ENCODE measurements around the gene TOP3A.

Gene TOP3A

DNA sequence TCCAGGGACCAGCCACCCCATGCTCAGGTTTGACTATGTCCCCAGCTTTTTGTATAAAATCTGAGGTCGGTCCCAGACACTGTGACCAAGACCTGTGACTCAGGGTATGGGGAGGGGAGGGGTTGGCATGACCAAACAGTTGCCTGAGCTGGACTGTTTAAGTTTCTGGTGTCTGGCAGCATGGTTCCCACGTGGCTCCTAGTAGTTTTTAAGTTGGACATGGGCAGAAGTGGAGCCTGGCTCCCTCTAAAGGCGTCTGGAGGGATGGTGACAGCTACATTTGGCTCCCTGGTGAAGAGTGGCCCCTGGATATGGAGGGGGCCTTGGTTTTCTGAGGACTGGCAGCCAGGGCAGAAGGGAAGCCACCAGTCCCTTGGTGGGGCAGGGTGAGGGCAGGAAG lies 8.2 kb upstream of the TOP3A start:
- no peaks in the 10 kb centered on the region for H3K9me3 ChIP-seq (ENCODE audit: control insufficient read depth in 1 of 2, low read length in 2 of 2)

DNA sequence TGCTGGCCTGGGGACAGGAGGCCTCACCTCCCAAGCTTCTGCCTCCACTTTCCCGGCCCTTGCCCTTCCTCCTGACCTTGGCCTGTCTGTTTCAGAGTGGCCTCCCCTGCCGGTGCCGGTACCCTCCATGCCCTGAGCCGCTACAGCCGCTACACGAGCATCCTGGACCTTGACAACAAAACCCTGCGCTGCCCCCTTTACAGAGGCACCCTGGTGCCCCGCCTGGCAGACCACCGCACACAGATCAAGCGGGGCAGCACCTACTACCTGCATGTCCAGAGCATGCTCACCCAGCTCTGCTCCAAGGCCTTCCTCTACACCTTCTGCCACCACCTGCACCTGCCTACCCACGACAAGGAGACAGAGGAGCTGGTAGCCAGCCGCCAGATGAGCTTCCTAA lies 7.7 kb upstream of the TOP3A start:
- H3K4me3 ChIP-seq (ENCODE audit: low read depth in 1 of 2, low read length in 2 of 2) = no peak overlapping the region
- no peaks in the 10 kb centered on the region for H3K9me3 ChIP-seq (ENCODE audit: control insufficient read depth in 1 of 2, low read length in 2 of 2)
- H3K4me1 ChIP-seq (ENCODE audit: control insufficient read depth in 1 of 2, insufficient read depth in 2 of 2, low read length in 2 of 2) = peaks cover 12 to 36% of the 10 kb centered on the region in 2 donors
- H3K27me3 ChIP-seq (ENCODE audit: low read depth, low read length) = no peaks in the 10 kb centered on the region
- H3K27ac ChIP-seq (ENCODE audit: low read length) = no peak overlapping the region
- H3K36me3 ChIP-seq (ENCODE audit: control insufficient read depth in 1 of 2, insufficient read depth in 2 of 2, low read length in 2 of 2) = peaks cover 43 to 77% of the 10 kb centered on the region in 2 donors

More for the DNA sequence above, 8.2 kb upstream of the TOP3A start:
- peaks cover 7 to 32% of the 10 kb centered on the region in 2 donors for H3K4me1 ChIP-seq (ENCODE audit: control insufficient read depth in 1 of 2, insufficient read depth in 2 of 2, low read length in 2 of 2)
- no peak overlapping the region for H3K27ac ChIP-seq (ENCODE audit: low read length)
- no peaks in the 10 kb centered on the region for H3K27me3 ChIP-seq (ENCODE audit: low read depth, low read length)
- H3K4me3 ChIP-seq (ENCODE audit: low read depth in 1 of 2, low read length in 2 of 2) = no peak overlapping the region
- peaks cover 39 to 75% of the 10 kb centered on the region in 2 donors for H3K36me3 ChIP-seq (ENCODE audit: control insufficient read depth in 1 of 2, insufficient read depth in 2 of 2, low read length in 2 of 2)

DNA sequence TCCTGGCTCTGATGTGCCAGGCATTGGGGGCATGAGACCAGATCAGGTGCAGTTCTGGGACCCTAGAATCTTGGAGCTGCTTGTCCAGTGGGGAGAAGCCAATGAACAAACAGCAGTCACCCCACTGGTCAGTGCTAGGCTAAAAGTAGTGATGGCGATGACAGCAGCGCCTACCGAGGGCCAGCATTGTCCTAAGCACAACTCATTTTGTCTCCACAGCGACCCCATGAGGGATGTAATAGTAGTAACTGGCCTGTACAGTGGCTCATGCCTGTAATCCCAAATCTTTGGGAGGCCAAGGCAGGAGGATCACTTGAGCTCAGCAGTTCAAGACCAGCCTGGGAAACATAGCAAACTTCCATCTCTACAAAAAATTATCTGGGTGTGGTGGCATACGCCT lies 6.5 kb upstream of the TOP3A start:
- H3K27ac ChIP-seq (ENCODE audit: low read length) = no peak overlapping the region
- H3K27me3 ChIP-seq (ENCODE audit: low read depth, low read length) = no peaks in the 10 kb centered on the region
- peaks cover 21 to 49% of the 10 kb centered on the region in 2 donors for H3K4me1 ChIP-seq (ENCODE audit: control insufficient read depth in 1 of 2, insufficient read depth in 2 of 2, low read length in 2 of 2)
- H3K4me3 ChIP-seq (ENCODE audit: low read depth in 1 of 2, low read length in 2 of 2) = no peak overlapping the region
- H3K36me3 ChIP-seq (ENCODE audit: control insufficient read depth in 1 of 2, insufficient read depth in 2 of 2, low read length in 2 of 2) = peaks cover 43 to 70% of the 10 kb centered on the region in 2 donors
- no peaks in the 10 kb centered on the region for H3K9me3 ChIP-seq (ENCODE audit: control insufficient read depth in 1 of 2, low read length in 2 of 2)

DNA sequence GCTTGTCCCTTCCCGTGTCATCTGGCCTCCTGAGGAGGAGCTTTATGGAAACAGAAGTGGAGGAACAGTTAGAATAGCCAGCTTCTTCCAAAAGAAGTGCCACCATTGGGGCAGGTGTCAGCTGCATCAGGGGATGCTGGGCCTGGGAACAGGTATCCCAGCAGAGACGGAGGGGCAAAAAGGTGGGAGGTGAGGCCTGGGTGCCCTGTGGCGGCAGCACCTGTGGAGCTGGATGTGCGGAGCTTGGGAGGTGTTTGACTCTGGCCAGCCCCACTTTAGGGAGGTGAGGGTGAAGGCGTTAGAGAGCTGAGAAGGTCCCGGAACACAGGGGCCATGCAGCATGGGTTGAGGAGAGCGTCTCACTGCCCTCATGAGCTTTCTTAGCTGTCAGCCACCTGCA lies 5.5 kb upstream of the TOP3A start:
- H3K36me3 ChIP-seq (ENCODE audit: control insufficient read depth in 1 of 2, insufficient read depth in 2 of 2, low read length in 2 of 2) = peaks cover 44 to 70% of the 10 kb centered on the region in 2 donors
- peak overlapping the region in 1 of 2 donors; percentile 21 for H3K4me3 ChIP-seq (ENCODE audit: low read depth in 1 of 2, low read length in 2 of 2)
- no peaks in the 10 kb centered on the region for H3K27me3 ChIP-seq (ENCODE audit: low read depth, low read length)
- no peaks in the 10 kb centered on the region for H3K9me3 ChIP-seq (ENCODE audit: control insufficient read depth in 1 of 2, low read length in 2 of 2)
- H3K4me1 ChIP-seq (ENCODE audit: control insufficient read depth in 1 of 2, insufficient read depth in 2 of 2, low read length in 2 of 2) = peaks cover 26 to 56% of the 10 kb centered on the region in 2 donors
- no peak overlapping the region for H3K27ac ChIP-seq (ENCODE audit: low read length)

DNA sequence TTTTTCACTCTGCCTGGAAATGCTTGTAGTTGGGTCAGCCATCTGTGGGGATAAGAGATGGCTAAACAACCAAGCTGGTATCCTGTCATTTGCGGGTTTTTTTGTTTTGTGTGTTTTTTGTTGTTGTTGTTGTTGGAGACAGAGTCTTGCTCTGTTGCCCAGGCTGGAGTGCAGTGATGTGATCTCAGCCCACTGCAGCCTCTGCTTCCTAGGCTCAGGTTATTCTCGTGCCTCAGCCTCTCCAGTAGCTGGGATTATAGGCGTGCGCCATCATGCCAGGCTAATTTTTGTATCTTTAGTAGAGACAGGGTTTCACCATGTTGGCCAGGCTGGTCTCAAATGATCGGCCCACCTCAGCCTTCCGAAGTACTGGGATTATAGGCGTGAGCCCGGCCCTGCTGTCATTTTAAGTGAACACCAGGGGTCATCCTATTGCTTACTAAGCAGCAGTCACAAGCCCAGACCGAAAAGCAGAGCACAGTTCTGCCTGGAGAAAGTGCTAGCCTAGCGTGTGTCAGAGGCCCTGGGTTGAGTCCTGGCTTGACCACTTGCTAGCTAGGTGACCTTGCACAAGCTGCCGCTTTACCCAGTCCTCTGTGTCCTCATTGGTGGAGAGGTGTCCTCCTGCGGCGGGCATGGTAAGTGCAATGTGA lies 4.9 kb upstream of the TOP3A start:
- Histone ChIP-seq H3K36me3 (ENCODE audit: control insufficient read depth in 1 of 2, insufficient read depth in 2 of 2, low read length in 2 of 2) (peaks cover 38 to 66% of the 10 kb centered on the region in 2 donors), H3K4me3 (ENCODE audit: low read depth in 1 of 2, low read length in 2 of 2) (peak overlapping the region; percentile 21 to 33), H3K27ac (ENCODE audit: low read length) (no peak overlapping the region), H3K27me3 (ENCODE audit: low read depth, low read length) (no peaks in the 10 kb centered on the region), H3K4me1 (ENCODE audit: control insufficient read depth in 1 of 2, insufficient read depth in 2 of 2, low read length in 2 of 2) (peaks cover 26 to 56% of the 10 kb centered on the region in 2 donors), H3K9me3 (ENCODE audit: control insufficient read depth in 1 of 2, low read length in 2 of 2) (no peaks in the 10 kb centered on the region)

DNA sequence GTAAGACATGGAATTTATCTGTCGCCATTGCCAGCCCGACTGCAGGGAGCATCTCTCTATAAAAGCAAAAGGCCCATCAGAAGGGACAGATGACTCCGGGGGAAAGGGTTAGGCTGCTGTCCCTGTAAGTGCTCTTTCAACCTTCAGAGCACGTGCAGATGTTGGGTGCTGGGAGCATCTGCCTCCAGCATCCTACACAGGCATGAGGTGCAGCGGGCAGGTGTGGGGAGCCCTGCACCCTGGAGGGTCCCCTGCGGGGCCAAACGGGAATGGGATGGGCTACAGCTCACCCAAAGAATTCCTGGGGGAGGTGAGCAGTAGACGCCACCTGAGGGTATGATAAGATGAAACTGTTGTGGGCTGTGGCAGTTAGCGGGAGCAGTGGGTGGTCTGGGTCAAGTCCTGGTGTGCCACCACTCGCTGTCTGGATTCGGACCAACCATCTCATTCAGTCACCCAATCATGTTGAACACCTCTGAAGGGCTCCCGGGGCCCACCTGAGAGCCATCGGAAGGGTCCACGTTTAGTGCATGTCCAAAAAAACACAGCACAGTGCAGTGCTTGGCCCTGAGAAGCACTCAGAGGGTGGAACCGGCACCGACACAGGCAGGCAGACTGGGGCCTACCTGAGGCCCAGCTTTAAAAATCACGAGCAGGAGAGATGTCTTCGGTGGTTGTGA lies 4.1 kb upstream of the TOP3A start:
- H3K27ac ChIP-seq (ENCODE audit: low read length) = no peak overlapping the region
- H3K9me3 ChIP-seq (ENCODE audit: control insufficient read depth in 1 of 2, low read length in 2 of 2) = no peaks in the 10 kb centered on the region
- H3K4me1 ChIP-seq (ENCODE audit: control insufficient read depth in 1 of 2, insufficient read depth in 2 of 2, low read length in 2 of 2) = peaks cover 26 to 60% of the 10 kb centered on the region in 2 donors
- no peaks in the 10 kb centered on the region for H3K27me3 ChIP-seq (ENCODE audit: low read depth, low read length)
- H3K36me3 ChIP-seq (ENCODE audit: control insufficient read depth in 1 of 2, insufficient read depth in 2 of 2, low read length in 2 of 2) = peaks cover 30 to 58% of the 10 kb centered on the region in 2 donors
- peak overlapping the region in 1 of 2 donors; percentile 33 for H3K4me3 ChIP-seq (ENCODE audit: low read depth in 1 of 2, low read length in 2 of 2)

DNA sequence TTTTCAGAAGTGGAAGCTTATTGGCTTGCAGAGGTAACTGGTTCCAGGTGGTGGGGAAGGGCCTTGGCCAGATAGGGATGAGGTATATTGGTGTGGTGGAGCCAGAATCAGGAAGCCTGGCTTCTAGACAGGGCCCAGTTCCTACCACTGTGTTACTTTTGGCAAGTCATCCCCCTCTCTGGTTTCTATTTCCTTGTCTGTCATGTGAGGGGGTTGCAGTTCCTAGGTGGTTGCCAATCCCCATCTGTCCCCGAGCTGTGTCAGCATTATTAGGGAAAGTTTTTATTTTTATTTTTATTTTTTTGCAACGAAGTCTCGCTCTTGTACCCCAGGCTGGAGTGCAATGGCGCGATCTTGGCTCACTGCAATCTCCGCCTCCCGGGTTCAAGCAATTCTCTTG lies 3.3 kb upstream of the TOP3A start:
- Histone ChIP-seq H3K9me3 (ENCODE audit: control insufficient read depth in 1 of 2, low read length in 2 of 2) (no peaks in the 10 kb centered on the region), H3K4me1 (ENCODE audit: control insufficient read depth in 1 of 2, insufficient read depth in 2 of 2, low read length in 2 of 2) (peaks cover 34 to 68% of the 10 kb centered on the region in 2 donors), H3K27ac (ENCODE audit: low read length) (no peak overlapping the region), H3K4me3 (ENCODE audit: low read depth in 1 of 2, low read length in 2 of 2) (peak overlapping the region; percentile 29 to 34), H3K36me3 (ENCODE audit: control insufficient read depth in 1 of 2, insufficient read depth in 2 of 2, low read length in 2 of 2) (peaks cover 22 to 50% of the 10 kb centered on the region in 2 donors), H3K27me3 (ENCODE audit: low read depth, low read length) (no peaks in the 10 kb centered on the region)

DNA sequence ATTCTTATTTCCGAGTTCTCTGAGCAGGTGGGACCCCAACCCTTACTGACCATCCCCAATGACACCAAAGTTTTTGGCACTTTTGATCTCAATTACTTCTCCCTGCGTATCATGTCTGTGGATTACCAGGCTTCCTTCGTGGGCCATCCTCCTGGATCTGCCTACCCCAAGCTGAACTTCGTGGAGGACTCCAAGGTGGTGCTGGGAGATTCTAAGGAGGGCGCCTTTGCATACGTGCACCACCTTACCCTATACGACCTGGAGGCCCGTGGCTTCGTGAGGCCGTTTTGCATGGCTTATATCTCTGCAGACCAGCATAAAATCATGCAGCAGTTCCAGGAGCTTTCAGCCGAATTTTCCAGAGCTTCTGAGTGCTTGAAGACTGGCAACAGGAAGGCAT lies 1.2 kb upstream of the TOP3A start:
- peaks cover 35 to 69% of the 10 kb centered on the region in 2 donors for H3K4me1 ChIP-seq (ENCODE audit: control insufficient read depth in 1 of 2, insufficient read depth in 2 of 2, low read length in 2 of 2)
- peaks cover 26 to 41% of the 10 kb centered on the region in 2 donors for H3K36me3 ChIP-seq (ENCODE audit: control insufficient read depth in 1 of 2, insufficient read depth in 2 of 2, low read length in 2 of 2)
- no peaks in the 10 kb centered on the region for H3K9me3 ChIP-seq (ENCODE audit: control insufficient read depth in 1 of 2, low read length in 2 of 2)
- H3K27me3 ChIP-seq (ENCODE audit: low read depth, low read length) = no peaks in the 10 kb centered on the region
- peak overlapping the region; percentile 96 for H3K27ac ChIP-seq (ENCODE audit: low read length)
- H3K4me3 ChIP-seq (ENCODE audit: low read depth in 1 of 2, low read length in 2 of 2) = peak overlapping the region; percentile 78 to 92

DNA sequence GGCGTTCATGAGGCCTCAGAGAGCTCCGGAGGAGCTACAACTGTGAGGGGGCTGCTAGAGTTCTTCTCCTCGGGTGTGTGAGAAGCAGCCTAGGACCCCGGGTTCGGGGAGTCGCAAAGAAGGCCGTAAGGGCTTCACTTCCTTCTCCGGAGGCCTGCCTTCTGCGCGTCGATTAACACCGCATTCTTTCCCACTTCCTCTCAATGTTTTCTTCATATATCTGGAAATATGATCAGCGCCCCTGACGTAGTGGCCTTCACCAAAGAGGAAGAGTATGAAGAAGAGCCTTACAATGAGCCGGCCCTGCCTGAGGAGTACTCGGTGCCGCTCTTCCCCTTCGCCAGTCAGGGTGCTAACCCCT lies 748 bp upstream of the TOP3A start:
- peaks cover 35 to 65% of the 10 kb centered on the region in 2 donors for H3K4me1 ChIP-seq (ENCODE audit: control insufficient read depth in 1 of 2, insufficient read depth in 2 of 2, low read length in 2 of 2)
- H3K27me3 ChIP-seq (ENCODE audit: low read depth, low read length) = no peaks in the 10 kb centered on the region
- H3K4me3 ChIP-seq (ENCODE audit: low read depth in 1 of 2, low read length in 2 of 2) = peak overlapping the region; percentile 78 to 92
- peak overlapping the region; percentile 96 for H3K27ac ChIP-seq (ENCODE audit: low read length)
- no peaks in the 10 kb centered on the region for H3K9me3 ChIP-seq (ENCODE audit: control insufficient read depth in 1 of 2, low read length in 2 of 2)
- H3K36me3 ChIP-seq (ENCODE audit: control insufficient read depth in 1 of 2, insufficient read depth in 2 of 2, low read length in 2 of 2) = peaks cover 26 to 41% of the 10 kb centered on the region in 2 donors

DNA sequence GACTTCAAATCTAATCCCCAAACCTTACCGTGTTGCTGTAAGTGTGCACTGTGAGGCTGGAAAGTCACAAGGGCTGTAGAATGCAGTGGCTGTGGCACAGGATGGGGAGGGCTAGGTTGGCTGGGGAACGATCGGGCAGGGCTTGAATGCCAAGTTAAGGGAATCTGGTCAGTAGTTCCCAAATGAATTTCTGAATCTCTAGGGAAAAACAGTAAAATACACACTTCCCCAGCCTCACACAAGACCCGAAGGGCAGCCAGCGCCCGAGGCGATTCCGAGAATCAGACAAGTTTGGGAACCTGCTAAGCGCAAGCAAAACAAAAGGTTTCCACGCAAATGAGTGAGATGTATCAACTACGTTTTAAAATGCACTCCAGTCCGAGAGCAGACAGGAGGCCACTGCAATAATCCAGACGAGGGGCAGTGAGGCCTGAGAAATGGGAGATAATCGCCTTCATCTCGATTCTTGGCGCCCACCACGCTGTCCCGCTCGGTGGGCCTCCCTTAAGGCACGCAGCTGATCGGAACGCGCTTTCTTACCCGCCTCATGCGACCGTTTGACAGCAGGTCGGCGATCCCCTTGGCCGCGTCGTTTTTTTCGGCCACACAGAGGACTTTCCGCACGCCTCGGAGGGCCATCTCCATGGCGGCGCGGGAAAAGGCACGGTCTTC lies 599 bp downstream of the TOP3A start:
- H3K4me3 ChIP-seq (ENCODE audit: low read depth in 1 of 2, low read length in 2 of 2) = peak overlapping the region; percentile 78 to 92
- peak overlapping the region; percentile 96 for H3K27ac ChIP-seq (ENCODE audit: low read length)
- no peaks in the 10 kb centered on the region for H3K9me3 ChIP-seq (ENCODE audit: control insufficient read depth in 1 of 2, low read length in 2 of 2)
- H3K36me3 ChIP-seq (ENCODE audit: control insufficient read depth in 1 of 2, insufficient read depth in 2 of 2, low read length in 2 of 2) = peaks cover 23 to 30% of the 10 kb centered on the region in 2 donors
- peaks cover 32 to 52% of the 10 kb centered on the region in 2 donors for H3K4me1 ChIP-seq (ENCODE audit: control insufficient read depth in 1 of 2, insufficient read depth in 2 of 2, low read length in 2 of 2)
- no peaks in the 10 kb centered on the region for H3K27me3 ChIP-seq (ENCODE audit: low read depth, low read length)

DNA sequence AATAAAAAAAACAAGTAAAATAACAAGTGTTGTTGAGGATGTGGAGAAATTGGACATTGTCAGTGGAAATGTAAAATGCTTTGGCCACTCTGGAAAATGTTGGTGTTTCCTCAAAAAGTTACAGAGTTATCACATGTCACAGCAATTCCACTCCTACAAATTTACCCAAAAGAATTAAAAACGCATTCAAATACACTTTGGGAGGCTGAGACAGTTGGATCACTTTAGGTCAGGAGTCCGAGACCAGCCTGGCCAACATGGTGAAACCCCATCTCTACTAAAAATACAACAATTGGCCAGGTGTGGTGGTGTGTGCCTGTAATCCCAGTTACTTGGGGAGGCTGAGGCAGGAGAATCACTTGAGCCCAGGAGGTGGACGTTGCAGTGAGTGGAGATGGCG lies 5.6 kb downstream of the TOP3A start:
- peaks cover 9 to 14% of the 10 kb centered on the region in 2 donors for H3K4me1 ChIP-seq (ENCODE audit: control insufficient read depth in 1 of 2, insufficient read depth in 2 of 2, low read length in 2 of 2)
- peaks cover 29 to 30% of the 10 kb centered on the region in 2 donors for H3K36me3 ChIP-seq (ENCODE audit: control insufficient read depth in 1 of 2, insufficient read depth in 2 of 2, low read length in 2 of 2)
- no peak overlapping the region for H3K27ac ChIP-seq (ENCODE audit: low read length)
- H3K27me3 ChIP-seq (ENCODE audit: low read depth, low read length) = no peaks in the 10 kb centered on the region
- H3K9me3 ChIP-seq (ENCODE audit: control insufficient read depth in 1 of 2, low read length in 2 of 2) = no peaks in the 10 kb centered on the region
- no peak overlapping the region for H3K4me3 ChIP-seq (ENCODE audit: low read depth in 1 of 2, low read length in 2 of 2)
